Coronary artery (tissue), 2 donors: ENCODE measurements around the gene CYREN.
A peak's percentile ranks its signal among the peaks of the same experiment; 100 is the strongest.
"Not testable (repeated sequence)": the region's sequence is repeated elsewhere in the genome, so short reads cannot be mapped to it uniquely, and the experiment has no call there.

Experiments
- DNase-seq: peaks from one replicate; pipeline ENCODE4 v3.0.0-alpha.2; 2017; ENCODE audit warnings: low spot score
- H3K27ac ChIP-seq, 2 donors: fragments of 200-600 bp; sonication (generic); one replicate each; pipeline ENCODE4 v1.5.1; 2016 to 2019
- H3K4me3 ChIP-seq: fragments of 200-600 bp; sonication (generic); 2 replicates; pipeline ENCODE4 v1.5.1; 2016; ENCODE audit warnings: mild to moderate bottlenecking, moderate library complexity
- CTCF ChIP-seq: fragments of 200-600 bp; sonication (generic); IDR thresholded peaks from one replicate; pipeline ENCODE4 v1.5.1; 2019; ENCODE audit warnings: antibody characterized with exemption

CYREN gene

GRCh38 chr7:135177028-135177696, 6.7 kb upstream of the CYREN start:
- Histone ChIP-seq H3K27ac (no peak overlapping the region), H3K4me3 (no peak overlapping the region)
- TF ChIP-seq CTCF = no peak
- no peak for DNase-seq

- DNase-seq = no peak
- no peak overlapping the region for H3K27ac ChIP-seq
- TF ChIP-seq CTCF = no peak
- no peak overlapping the region for H3K4me3 ChIP-seq
Measured at GRCh38 chr7:135175931-135176330, 5.4 kb upstream of the CYREN start.

- Histone ChIP-seq H3K4me3 (no peak overlapping the region), H3K27ac (no peak overlapping the region)
- peak; percentile 50 for DNase-seq
- TF ChIP-seq CTCF = no peak
Measured at GRCh38 chr7:135174941-135175340, 4.4 kb upstream of the CYREN start.

- H3K27ac ChIP-seq = not testable (repeated sequence)
- DNase-seq = peak; percentile 26
Measured at GRCh38 chr7:135173916-135174315, 3.4 kb upstream of the CYREN start.

DNA sequence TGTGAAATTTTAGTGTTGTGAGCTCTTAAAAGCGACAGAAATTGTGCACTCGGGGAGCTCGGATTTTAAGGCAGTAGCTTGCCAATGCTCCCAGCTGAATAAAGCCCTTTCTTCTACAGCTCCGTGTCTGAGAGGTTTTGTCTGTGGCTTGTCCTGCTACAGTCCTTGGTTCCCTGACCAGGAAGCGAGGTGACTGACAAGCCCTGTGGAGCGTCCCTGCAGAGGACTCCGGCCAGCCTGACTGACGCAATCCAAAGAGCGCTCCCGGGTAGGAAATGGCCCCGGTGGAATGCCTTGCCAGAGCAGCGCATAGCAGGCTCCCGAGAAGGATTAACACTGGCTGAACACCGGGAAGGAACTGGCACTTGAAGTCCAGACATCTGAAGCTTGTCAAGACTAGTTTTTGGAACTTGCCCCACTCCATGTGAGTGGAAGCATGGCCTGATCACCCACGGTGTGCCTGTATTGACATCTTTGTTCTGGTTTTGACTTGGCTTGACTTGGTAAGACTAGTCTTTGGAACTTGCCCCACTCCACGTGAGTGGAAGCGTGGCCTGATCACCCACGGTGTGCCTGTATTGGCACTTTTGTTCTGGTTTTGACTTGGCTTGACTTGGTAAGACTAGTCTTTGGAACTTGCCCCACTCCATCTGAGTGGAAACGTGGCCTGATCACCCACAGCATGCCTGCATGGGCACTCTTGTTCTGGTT, 1.2 kb upstream of the CYREN start:
- DNase-seq = peak; percentile 85
- Histone ChIP-seq H3K4me3 (peak overlapping the region; percentile 54), H3K27ac (peak overlapping the region; percentile 85 to 95)

More at GRCh38 chr7:135173916-135174315, 3.4 kb upstream of the CYREN start:
- not testable (repeated sequence) for H3K4me3 ChIP-seq

- not testable (repeated sequence) for DNase-seq
- Histone ChIP-seq H3K27ac (peak overlapping the region; percentile 85 to 95), H3K4me3 (peak overlapping the region; percentile 86)
- TF ChIP-seq CTCF = peak; percentile 6
Measured at GRCh38 chr7:135170998-135171481, 533 bp upstream of the CYREN start.

DNA sequence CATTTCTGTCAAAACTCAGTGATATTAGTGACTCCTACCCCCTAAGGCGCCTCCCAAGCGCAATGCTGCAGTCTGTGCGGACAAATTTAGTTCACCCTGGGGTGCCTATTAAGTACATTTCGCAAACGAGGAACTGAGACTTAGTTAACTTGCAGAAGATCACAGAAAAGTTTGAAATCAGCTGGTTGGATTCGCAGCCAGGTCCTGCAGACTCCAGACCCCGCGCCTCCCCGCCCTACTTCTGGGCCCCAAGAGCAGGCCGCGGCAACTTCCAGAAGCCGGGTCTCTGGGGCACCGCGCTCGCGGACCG, 588 bp downstream of the CYREN start:
- peak overlapping the region; percentile 86 for H3K4me3 ChIP-seq
- TF ChIP-seq CTCF = no peak
- peak overlapping the region; percentile 85 to 95 for H3K27ac ChIP-seq
- DNase-seq = no peak
